ENCODE results near the gene RSPH3.

GRCh38 chr6:159043251-159043650 is 43.2 kb upstream of the RSPH3 start:
- TF ChIP-seq CTCF (IDR thresholded peaks at IDR 0.05) (no peak), POLR2AphosphoS5 (IDR thresholded peaks at IDR 0.05) (no peak), EP300 (IDR thresholded peaks at IDR 0.05) (no peak)

All from suprapubic skin (tissue), 4 donors.